Measurements from ENCODE around the gene THUMPD2. TPM values are rescaled to one million over a fixed set of nuclear protein-coding genes. Genes with fewer than 3 reads are reported as not detected.

THUMPD2 gene
- total and polyA plus RNA-seq, 4 donors: 14.8 to 19.7 (median 18.3) TPM

DNA sequence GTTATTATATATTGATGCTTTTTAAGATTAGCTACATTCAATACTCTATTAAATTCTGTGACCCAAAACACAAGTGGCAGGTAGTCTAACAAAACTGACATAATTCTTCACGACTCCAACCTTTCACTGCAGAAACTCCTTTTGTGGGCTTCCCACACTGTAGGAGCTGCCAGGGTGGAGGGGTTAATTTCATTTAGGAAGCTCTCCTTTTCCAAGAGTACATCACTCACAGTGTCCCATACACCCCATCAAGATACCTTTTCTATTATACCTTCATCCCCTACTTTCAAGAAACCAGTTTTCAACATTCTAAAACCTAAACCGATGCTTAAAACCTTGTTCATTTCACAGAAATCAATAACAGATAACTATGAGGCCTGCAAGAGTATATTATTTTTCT, 825 bp downstream of the THUMPD2 start:
- Histone ChIP-seq H3K4me3 (ENCODE audit: low read length in 2 of 2) (peak overlapping the region; percentile 68), H3K9me3 (ENCODE audit: control insufficient read depth, low read length) (no peaks in the 10 kb centered on the region), H3K4me1 (ENCODE audit: control insufficient read depth in 1 of 2, insufficient read depth in 2 of 2, low read length in 2 of 2) (peaks cover 0 to 3% of the 10 kb centered on the region in 2 donors), H3K36me3 (ENCODE audit: control insufficient read depth in 1 of 2, insufficient read depth in 2 of 2, low read length in 1 of 2) (no peaks in the 10 kb centered on the region), H3K27me3 (ENCODE audit: control insufficient read depth in 1 of 2, insufficient read depth in 2 of 2, low read length in 1 of 2) (no peaks in the 10 kb centered on the region), H3K27ac (ENCODE audit: low read depth in 1 of 2, low read length in 2 of 2) (peak overlapping the region in 1 of 2 donors; percentile 16)
- 2 to 3% methylated on average over 2 of the region's 2 CpGs for WGBS, 2 donors
- intact Hi-C loops (cut with DNase I): loop anchor here in 1 of 2 donors (5.0 kb wide), 1 partner anchor 41 kb away; no protein-coding TSS in a partner anchor
- DNase-seq: no peak
- ATAC-seq (ENCODE audit: low FRiP score): no peak

DNA sequence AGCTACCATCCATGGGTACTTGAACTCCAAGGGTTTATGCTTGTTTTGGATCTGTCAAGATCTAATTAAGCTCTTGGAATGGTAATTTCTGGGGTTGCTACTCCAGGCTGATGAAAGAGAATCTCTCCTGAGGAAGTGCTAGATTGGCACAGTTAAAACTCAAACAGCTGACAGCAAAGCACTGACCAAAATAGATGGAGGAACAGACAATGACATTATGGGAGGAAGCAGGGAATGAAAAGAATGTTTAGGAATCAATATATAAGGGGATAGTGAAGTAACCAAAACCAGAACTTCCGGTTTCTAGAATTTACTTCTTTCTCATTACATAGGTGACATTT, 6.3 kb downstream of the THUMPD2 start:
- Histone ChIP-seq H3K27ac (ENCODE audit: low read depth in 1 of 2, low read length in 2 of 2) (no peak overlapping the region), H3K36me3 (ENCODE audit: control insufficient read depth in 1 of 2, insufficient read depth in 2 of 2, low read length in 1 of 2) (no peaks in the 10 kb centered on the region), H3K4me3 (ENCODE audit: low read length in 2 of 2) (no peak overlapping the region), H3K27me3 (ENCODE audit: control insufficient read depth in 1 of 2, insufficient read depth in 2 of 2, low read length in 1 of 2) (no peaks in the 10 kb centered on the region), H3K4me1 (ENCODE audit: control insufficient read depth in 1 of 2, insufficient read depth in 2 of 2, low read length in 2 of 2) (peaks cover 0 to 8% of the 10 kb centered on the region in 2 donors), H3K9me3 (ENCODE audit: control insufficient read depth, low read length) (no peaks in the 10 kb centered on the region)
- DNase-seq (no peak), ATAC-seq (ENCODE audit: low FRiP score) (no peak)
- 76 to 82% methylated on average over 1 of the region's 1 CpG for WGBS, 2 donors
- intact Hi-C loops (cut with DNase I): no loop called here

DNA sequence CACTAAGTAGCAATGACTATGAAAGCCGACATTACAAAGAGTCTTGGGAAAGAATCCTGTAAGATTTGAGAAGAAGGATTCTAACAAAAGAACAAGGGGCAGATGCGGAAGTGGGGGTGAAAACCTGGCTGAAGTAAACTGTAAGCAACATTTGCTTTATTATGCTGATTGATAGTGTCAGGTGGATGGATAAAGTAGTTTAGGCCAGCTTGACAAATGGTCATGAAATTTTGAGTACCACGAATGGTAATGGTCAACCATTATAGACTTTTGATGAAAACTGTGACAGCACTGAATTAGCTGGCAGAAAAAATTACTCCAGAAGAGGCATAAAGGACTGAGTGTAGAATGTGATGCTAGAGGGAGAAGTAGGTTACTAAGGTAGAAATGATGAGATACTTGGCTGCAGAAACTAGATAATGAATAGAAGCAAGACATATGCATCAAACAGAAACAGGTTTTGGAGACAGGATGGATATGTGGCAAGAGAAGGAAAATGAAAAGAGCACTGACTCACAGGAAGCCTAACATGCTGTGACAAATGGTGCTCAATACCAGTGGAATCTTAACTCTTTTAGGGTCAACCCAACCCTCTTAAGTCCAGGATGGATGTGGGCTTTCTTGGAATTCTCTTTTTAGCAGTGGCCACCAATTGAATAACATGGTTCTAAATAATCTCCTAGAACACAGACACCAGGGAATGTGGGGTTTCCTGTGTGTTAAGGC, 6.8 kb downstream of the THUMPD2 start:
- WGBS, 2 donors: 81 to 83% methylated on average over 3 of the region's 3 CpGs
- Histone ChIP-seq H3K27me3 (ENCODE audit: control insufficient read depth in 1 of 2, insufficient read depth in 2 of 2, low read length in 1 of 2) (no peaks in the 10 kb centered on the region), H3K4me3 (ENCODE audit: low read length in 2 of 2) (no peak overlapping the region), H3K4me1 (ENCODE audit: control insufficient read depth in 1 of 2, insufficient read depth in 2 of 2, low read length in 2 of 2) (peaks cover 0 to 8% of the 10 kb centered on the region in 2 donors), H3K9me3 (ENCODE audit: control insufficient read depth, low read length) (no peaks in the 10 kb centered on the region), H3K36me3 (ENCODE audit: control insufficient read depth in 1 of 2, insufficient read depth in 2 of 2, low read length in 1 of 2) (no peaks in the 10 kb centered on the region), H3K27ac (ENCODE audit: low read depth in 1 of 2, low read length in 2 of 2) (no peak overlapping the region)
- ATAC-seq (ENCODE audit: low FRiP score) (no peak), DNase-seq (no peak)
- intact Hi-C loops (cut with DNase I): no loop called here

DNA sequence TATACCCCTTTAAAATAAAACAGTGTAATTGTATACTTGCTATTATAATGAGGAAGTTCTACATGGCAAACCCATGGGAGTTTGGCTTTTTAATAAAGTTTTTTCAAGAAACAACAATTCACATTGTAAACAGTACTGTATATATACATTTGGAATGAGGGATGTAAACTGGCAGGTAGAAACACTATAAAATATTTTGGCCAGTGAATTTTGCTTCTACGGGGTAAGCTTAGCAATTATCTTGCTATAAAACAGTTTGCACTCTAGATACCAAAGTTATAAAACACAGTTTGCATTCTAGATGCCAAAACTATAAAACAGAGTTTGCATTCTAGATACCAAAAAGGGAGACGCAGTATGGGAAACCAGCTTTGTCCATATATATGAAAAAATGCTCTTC, 16.6 kb downstream of the THUMPD2 start:
- no peaks in the 10 kb centered on the region for H3K9me3 ChIP-seq (ENCODE audit: control insufficient read depth, low read length)
- peaks cover 0 to 1% of the 10 kb centered on the region in 2 donors for H3K36me3 ChIP-seq (ENCODE audit: control insufficient read depth in 1 of 2, insufficient read depth in 2 of 2, low read length in 1 of 2)
- no peak overlapping the region for H3K4me3 ChIP-seq (ENCODE audit: low read length in 2 of 2)
- intact Hi-C loops (cut with DNase I): no loop called here
- no peak overlapping the region for H3K27ac ChIP-seq (ENCODE audit: low read depth in 1 of 2, low read length in 2 of 2)
- H3K4me1 ChIP-seq (ENCODE audit: control insufficient read depth in 1 of 2, insufficient read depth in 2 of 2, low read length in 2 of 2): no peaks in the 10 kb centered on the region
- ATAC-seq (ENCODE audit: low FRiP score): no peak
- DNase-seq: no peak
- no peaks in the 10 kb centered on the region for H3K27me3 ChIP-seq (ENCODE audit: control insufficient read depth in 1 of 2, insufficient read depth in 2 of 2, low read length in 1 of 2)
- WGBS, 2 donors: 89 to 91% methylated on average over 2 of the region's 2 CpGs

DNA sequence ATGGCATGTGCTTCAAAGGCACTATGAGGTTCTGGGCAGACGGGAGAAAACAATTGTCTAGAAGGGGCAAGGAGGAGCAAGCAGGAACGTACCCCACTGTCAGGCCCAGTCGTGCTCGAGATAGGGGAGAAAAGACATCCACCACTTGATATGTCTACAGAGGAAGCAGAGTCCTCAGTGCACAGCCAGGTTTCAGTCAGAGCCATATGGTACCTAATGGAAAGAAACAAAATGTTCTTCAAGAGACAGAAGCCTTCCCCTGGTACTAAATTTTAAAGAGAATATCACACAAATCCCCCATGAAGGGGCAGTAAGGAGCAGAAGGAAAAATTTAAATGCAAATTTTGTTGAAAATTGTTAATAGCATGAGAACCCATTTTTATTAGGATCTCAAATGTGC, 21.9 kb downstream of the THUMPD2 start:
- Histone ChIP-seq H3K27me3 (ENCODE audit: control insufficient read depth in 1 of 2, insufficient read depth in 2 of 2, low read length in 1 of 2) (no peaks in the 10 kb centered on the region), H3K4me3 (ENCODE audit: low read length in 2 of 2) (no peak overlapping the region), H3K27ac (ENCODE audit: low read depth in 1 of 2, low read length in 2 of 2) (no peak overlapping the region), H3K4me1 (ENCODE audit: control insufficient read depth in 1 of 2, insufficient read depth in 2 of 2, low read length in 2 of 2) (no peaks in the 10 kb centered on the region), H3K36me3 (ENCODE audit: control insufficient read depth in 1 of 2, insufficient read depth in 2 of 2, low read length in 1 of 2) (peaks cover 0 to 8% of the 10 kb centered on the region in 2 donors), H3K9me3 (ENCODE audit: control insufficient read depth, low read length) (no peaks in the 10 kb centered on the region)
- ATAC-seq (ENCODE audit: low FRiP score) (no peak), DNase-seq (no peak)
- intact Hi-C loops (cut with DNase I): no loop called here
- WGBS, 2 donors: 90 to 95% methylated on average over 4 of the region's 4 CpGs

DNA sequence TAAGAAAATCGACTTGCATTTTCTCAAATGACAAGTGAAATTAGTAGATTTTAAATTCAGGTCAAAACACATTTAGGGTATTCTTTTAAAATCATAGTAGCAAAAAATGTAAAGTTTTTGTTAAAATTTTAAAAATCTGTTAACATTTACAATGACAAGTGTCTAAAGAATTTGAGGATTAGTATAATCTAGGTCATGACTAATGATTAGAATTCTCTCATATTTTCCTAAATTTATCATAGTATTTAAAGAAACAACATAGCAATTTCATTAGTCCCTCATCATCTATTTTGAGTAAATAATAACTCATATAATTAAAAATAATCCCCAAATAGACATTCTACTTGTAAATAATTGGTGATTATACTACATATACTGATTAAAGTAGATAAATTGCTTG, 23.6 kb downstream of the THUMPD2 start:
- Histone ChIP-seq H3K36me3 (ENCODE audit: control insufficient read depth in 1 of 2, insufficient read depth in 2 of 2, low read length in 1 of 2) (peaks cover 0 to 11% of the 10 kb centered on the region in 2 donors), H3K9me3 (ENCODE audit: control insufficient read depth, low read length) (no peaks in the 10 kb centered on the region), H3K27me3 (ENCODE audit: control insufficient read depth in 1 of 2, insufficient read depth in 2 of 2, low read length in 1 of 2) (no peaks in the 10 kb centered on the region), H3K4me3 (ENCODE audit: low read length in 2 of 2) (no peak overlapping the region), H3K4me1 (ENCODE audit: control insufficient read depth in 1 of 2, insufficient read depth in 2 of 2, low read length in 2 of 2) (no peaks in the 10 kb centered on the region), H3K27ac (ENCODE audit: low read depth in 1 of 2, low read length in 2 of 2) (no peak overlapping the region)
- ATAC-seq (ENCODE audit: low FRiP score): no peak
- 93 to 96% methylated on average over 1 of the region's 1 CpG for whole genome bisulfite sequencing, 2 donors
- no peak for DNase-seq
- intact Hi-C loops (cut with DNase I): no loop called here

DNA sequence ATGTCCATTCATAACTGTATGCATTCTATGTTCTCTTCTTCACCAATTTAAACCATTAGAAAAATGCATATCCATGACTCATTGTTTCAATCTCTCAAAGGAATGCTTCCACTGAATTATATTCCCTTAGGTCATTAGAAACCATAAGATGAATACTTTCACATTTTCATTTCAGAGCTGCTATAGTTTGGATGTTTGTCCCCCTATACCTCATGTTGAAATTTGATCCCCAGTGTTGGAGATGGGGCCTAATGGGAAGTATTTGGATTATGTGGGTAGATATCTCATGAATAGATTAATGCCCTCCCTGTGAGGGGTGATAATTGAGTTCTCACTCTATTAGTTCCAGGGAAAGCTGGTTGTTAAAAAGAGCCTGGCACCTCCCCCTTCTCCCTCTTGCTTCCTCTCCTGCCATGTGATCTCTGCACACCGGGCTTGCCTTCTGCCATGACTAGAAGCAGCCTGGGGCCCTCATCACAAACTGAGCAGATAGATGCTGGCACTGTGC, 35.7 kb downstream of the THUMPD2 start:
- 17 to 30% methylated on average over 1 of the region's 1 CpG for WGBS, 2 donors
- Histone ChIP-seq H3K4me1 (ENCODE audit: control insufficient read depth in 1 of 2, insufficient read depth in 2 of 2, low read length in 2 of 2) (peaks cover 3 to 4% of the 10 kb centered on the region in 2 donors), H3K27me3 (ENCODE audit: control insufficient read depth in 1 of 2, insufficient read depth in 2 of 2, low read length in 1 of 2) (no peaks in the 10 kb centered on the region), H3K9me3 (ENCODE audit: control insufficient read depth, low read length) (no peaks in the 10 kb centered on the region), H3K4me3 (ENCODE audit: low read length in 2 of 2) (no peak overlapping the region), H3K36me3 (ENCODE audit: control insufficient read depth in 1 of 2, insufficient read depth in 2 of 2, low read length in 1 of 2) (no peaks in the 10 kb centered on the region), H3K27ac (ENCODE audit: low read depth in 1 of 2, low read length in 2 of 2) (peak overlapping the region; percentile 33 to 57)
- no peak for DNase-seq
- ATAC-seq (ENCODE audit: low FRiP score): no peak
- intact Hi-C loops (cut with DNase I): no loop called here

DNA sequence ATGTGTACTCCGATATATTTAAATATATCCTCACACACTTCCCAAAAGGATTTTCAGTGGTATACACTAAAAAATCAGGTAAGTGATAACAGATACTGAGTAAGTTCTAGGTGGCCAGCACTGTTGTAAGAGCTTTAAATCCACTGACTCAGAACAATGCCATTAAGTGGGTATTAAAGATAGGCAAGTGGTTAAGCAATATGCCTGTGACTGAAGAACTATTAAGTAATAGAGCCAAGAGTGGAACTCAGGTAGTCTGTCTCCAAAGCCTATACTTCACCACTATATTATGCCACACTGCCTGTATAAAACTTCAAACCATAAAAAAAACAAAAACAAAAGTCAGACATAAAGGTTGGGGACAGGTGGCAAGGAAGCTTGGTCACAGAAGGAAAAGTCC, 37.2 kb downstream of the THUMPD2 start:
- Histone ChIP-seq H3K36me3 (ENCODE audit: control insufficient read depth in 1 of 2, insufficient read depth in 2 of 2, low read length in 1 of 2) (no peaks in the 10 kb centered on the region), H3K4me1 (ENCODE audit: control insufficient read depth in 1 of 2, insufficient read depth in 2 of 2, low read length in 2 of 2) (peaks cover 3 to 4% of the 10 kb centered on the region in 2 donors), H3K27me3 (ENCODE audit: control insufficient read depth in 1 of 2, insufficient read depth in 2 of 2, low read length in 1 of 2) (no peaks in the 10 kb centered on the region), H3K9me3 (ENCODE audit: control insufficient read depth, low read length) (no peaks in the 10 kb centered on the region), H3K27ac (ENCODE audit: low read depth in 1 of 2, low read length in 2 of 2) (no peak overlapping the region), H3K4me3 (ENCODE audit: low read length in 2 of 2) (no peak overlapping the region)
- intact Hi-C loops (cut with DNase I): no loop called here
- no peak for ATAC-seq (ENCODE audit: low FRiP score)
- DNase-seq: no peak
- WGBS, 2 donors: 90 to 96% methylated on average over 1 of the region's 1 CpG

DNA sequence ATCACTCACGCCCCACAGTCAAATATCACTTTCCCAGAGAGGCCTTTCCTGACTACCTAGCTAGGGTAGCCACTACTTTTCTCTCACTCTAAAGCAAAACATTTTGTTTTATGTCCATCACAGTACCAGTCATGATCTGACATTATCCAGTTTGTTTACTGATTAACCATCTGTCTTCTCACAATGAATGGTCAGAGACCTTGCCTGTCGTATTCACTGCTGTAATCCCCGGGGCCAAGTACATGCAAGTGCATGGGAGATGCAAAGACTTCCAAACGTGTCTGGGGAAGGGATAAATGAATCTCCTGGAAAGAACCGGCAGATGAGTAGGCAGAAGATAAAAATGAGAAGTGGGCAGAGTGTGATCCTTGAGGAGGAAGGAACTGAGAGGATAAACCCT, 39.7 kb downstream of the THUMPD2 start:
- Histone ChIP-seq H3K4me1 (ENCODE audit: control insufficient read depth in 1 of 2, insufficient read depth in 2 of 2, low read length in 2 of 2) (peaks cover 5 to 10% of the 10 kb centered on the region in 2 donors), H3K9me3 (ENCODE audit: control insufficient read depth, low read length) (no peaks in the 10 kb centered on the region), H3K4me3 (ENCODE audit: low read length in 2 of 2) (no peak overlapping the region), H3K27ac (ENCODE audit: low read depth in 1 of 2, low read length in 2 of 2) (peak overlapping the region in 1 of 2 donors; percentile 98), H3K36me3 (ENCODE audit: control insufficient read depth in 1 of 2, insufficient read depth in 2 of 2, low read length in 1 of 2) (no peaks in the 10 kb centered on the region), H3K27me3 (ENCODE audit: control insufficient read depth in 1 of 2, insufficient read depth in 2 of 2, low read length in 1 of 2) (no peaks in the 10 kb centered on the region)
- DNase-seq (no peak), ATAC-seq (ENCODE audit: low FRiP score) (no peak)
- 55 to 61% methylated on average over 5 of the region's 5 CpGs for WGBS, 2 donors
- intact Hi-C loops (cut with DNase I): loop anchor here in 1 of 2 donors (5.0 kb wide), 1 partner anchor 38 kb away; the partner anchor contains the start of gene THUMPD2

Data from aorta (tissue), 5 donors.